OCI-LY7 (cell line): ENCODE measurements around the gene RARS1.

Experiments
- EZH2phosphoT487 ChIP-seq: fragments of 200-600 bp; sonication (generic); IDR thresholded peaks from 2 replicates; pipeline ENCODE4 v1.6.1; 2018; ENCODE audit warnings: low read depth, borderline replicate concordance, mild to moderate bottlenecking, mixed run types, antibody characterized with exemption, low read length, moderate library complexity, mixed read lengths
- TF ChIP-seq, protein P1 (sequence below): fragments of 200-600 bp; sonication (generic); conservative IDR thresholded peaks from 2 replicates; pipeline ENCODE4 v1.5.1; 2014; ENCODE audit warnings: mild to moderate bottlenecking, antibody characterized with exemption, low read length, moderate library complexity, mixed read lengths

DNA sequence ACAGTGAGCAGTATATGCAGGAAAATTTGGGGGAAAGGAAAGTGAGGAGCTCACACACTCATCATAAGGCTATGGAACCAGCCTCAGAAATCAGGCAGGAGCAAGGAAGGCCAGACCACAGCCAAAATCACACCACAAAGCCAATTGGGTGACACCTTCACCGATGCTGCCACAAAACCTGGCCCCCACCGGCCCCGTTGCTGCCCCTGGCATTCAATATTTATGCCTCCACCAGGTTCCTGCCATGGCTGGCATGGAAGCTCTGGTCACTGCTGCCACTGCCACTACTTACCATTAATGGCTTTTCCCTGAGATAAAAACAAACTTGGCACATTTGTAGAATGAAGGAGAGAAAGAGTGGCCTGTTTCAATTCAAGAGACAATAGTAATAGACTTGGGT, 28.7 kb upstream of the RARS1 start:
- TF ChIP-seq, protein P1, sequence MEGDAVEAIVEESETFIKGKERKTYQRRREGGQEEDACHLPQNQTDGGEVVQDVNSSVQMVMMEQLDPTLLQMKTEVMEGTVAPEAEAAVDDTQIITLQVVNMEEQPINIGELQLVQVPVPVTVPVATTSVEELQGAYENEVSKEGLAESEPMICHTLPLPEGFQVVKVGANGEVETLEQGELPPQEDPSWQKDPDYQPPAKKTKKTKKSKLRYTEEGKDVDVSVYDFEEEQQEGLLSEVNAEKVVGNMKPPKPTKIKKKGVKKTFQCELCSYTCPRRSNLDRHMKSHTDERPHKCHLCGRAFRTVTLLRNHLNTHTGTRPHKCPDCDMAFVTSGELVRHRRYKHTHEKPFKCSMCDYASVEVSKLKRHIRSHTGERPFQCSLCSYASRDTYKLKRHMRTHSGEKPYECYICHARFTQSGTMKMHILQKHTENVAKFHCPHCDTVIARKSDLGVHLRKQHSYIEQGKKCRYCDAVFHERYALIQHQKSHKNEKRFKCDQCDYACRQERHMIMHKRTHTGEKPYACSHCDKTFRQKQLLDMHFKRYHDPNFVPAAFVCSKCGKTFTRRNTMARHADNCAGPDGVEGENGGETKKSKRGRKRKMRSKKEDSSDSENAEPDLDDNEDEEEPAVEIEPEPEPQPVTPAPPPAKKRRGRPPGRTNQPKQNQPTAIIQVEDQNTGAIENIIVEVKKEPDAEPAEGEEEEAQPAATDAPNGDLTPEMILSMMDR: no peak
- TF ChIP-seq EZH2phosphoT487: no peak
